Left lung (tissue), 10 donors: ENCODE data around the gene SH3PXD2A. TPM values are rescaled to one million over a fixed set of nuclear protein-coding genes. Genes with fewer than 3 reads are reported as not detected.

Experiments
- ATAC-seq: fragments of 200-7000 bp; cut with Tn5 transposase; one replicate; pipeline ENCODE4 v1.9.1; 2020; ENCODE audit warnings: moderate library complexity
- DNase-seq, 4 donors: peaks; one replicate each; pipeline ENCODE4 v3.0.0-alpha.2; 2013 to 2020
- H3K27ac ChIP-seq, 2 donors: fragments of 200-600 bp; sonication (generic) in 1 of 2; one replicate each; pipeline versions ENCODE4 v1.5.0 to v1.8.0; 2020 to 2021
- H3K27me3 ChIP-seq, 2 donors: fragments of 200-600 bp; sonication (generic) in 1 of 2; one replicate each; pipeline versions ENCODE4 v1.5.0 to v1.8.0; 2020 to 2021
- H3K36me3 ChIP-seq, 2 donors: fragments of 200-600 bp; sonication (generic) in 1 of 2; one replicate each; pipeline versions ENCODE4 v1.5.0 to v1.8.0; 2020 to 2021
- H3K4me1 ChIP-seq, 2 donors: fragments of 200-600 bp; one replicate each; pipeline ENCODE4 v1.8.0; 2021
- H3K4me3 ChIP-seq, 2 donors: fragments of 200-600 bp; sonication (generic) in 1 of 2; one replicate each; pipeline versions ENCODE4 v1.5.0 to v1.8.0; 2020 to 2021; ENCODE audit warnings: mild to moderate bottlenecking in 1 of 2
- H3K9me3 ChIP-seq, 2 donors: fragments of 200-600 bp; sonication (generic) in 1 of 2; one replicate each; pipeline versions ENCODE4 v1.5.0 to v1.8.0; 2020 to 2021
- intact Hi-C, 2 donors: fragments of 100-400 bp; cut with DNase I; formaldehyde crosslinking; loops; one replicate each; pipeline versions ENCODE4 v1.11.2 to v1.14.2; 2022
- polyA plus RNA-seq, 6 donors: library from polyadenylated mRNA; unstranded; fragments of 120-200 nt; gene quantifications; one replicate each; pipeline ENCODE4 v1.2.1, GENCODE V29; 2013; ENCODE audit not compliant: insufficient read length in 6 of 6
- total RNA-seq, 2 donors: library from RNA; stranded (reverse); fragmentation: NEBNext Ultra II Directional; extraction: Animal tissue kit (Norgen Biotek cat#: 25700); gene quantifications; one replicate each; pipeline ENCODE4 v1.2.1, GENCODE V29; 2021
- TF ChIP-seq, protein P1 (sequence below), 2 donors: fragments of 200-600 bp; sonication (generic) in 1 of 2; IDR thresholded peaks; one replicate each; pipeline versions ENCODE4 v1.5.0 to v1.8.0; 2021; ENCODE audit warnings: antibody characterized with exemption in 2 of 2
- donor health status: DM: no; HTN: yes; CAD: no.
- donor health status: DM: no; HTN: no; CAD: no.

The SH3PXD2A gene
- total and polyA plus RNA-seq, 8 donors, result 44.8 to 117 (median 91.7) TPM

DNA sequence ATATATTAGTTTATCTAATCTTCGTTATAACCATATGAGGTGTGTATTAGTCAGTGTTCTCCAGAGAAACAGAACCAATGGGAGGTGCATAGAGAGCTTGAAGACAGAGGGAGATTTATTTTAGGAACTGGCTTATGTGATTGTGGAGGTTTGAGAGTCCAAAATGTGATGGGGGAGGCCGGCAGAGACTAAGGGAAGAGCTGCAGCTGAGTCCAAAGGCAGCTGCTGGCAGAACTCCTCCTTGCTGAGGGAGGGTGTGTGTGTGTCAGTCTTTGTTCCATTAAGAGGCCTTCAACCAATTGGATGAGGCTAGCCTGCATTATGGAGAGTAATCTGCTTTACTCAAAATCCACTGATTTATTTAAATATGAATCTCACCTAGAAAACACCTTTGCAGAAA is 165.1 kb downstream of the SH3PXD2A start:
- H3K4me3 ChIP-seq, result no peak overlapping the region
- DNase-seq (peak in 1 of 4 donors; percentile 4), ATAC-seq (no peak)
- TF ChIP-seq, protein P1, sequence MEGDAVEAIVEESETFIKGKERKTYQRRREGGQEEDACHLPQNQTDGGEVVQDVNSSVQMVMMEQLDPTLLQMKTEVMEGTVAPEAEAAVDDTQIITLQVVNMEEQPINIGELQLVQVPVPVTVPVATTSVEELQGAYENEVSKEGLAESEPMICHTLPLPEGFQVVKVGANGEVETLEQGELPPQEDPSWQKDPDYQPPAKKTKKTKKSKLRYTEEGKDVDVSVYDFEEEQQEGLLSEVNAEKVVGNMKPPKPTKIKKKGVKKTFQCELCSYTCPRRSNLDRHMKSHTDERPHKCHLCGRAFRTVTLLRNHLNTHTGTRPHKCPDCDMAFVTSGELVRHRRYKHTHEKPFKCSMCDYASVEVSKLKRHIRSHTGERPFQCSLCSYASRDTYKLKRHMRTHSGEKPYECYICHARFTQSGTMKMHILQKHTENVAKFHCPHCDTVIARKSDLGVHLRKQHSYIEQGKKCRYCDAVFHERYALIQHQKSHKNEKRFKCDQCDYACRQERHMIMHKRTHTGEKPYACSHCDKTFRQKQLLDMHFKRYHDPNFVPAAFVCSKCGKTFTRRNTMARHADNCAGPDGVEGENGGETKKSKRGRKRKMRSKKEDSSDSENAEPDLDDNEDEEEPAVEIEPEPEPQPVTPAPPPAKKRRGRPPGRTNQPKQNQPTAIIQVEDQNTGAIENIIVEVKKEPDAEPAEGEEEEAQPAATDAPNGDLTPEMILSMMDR (IDR thresholded peaks at IDR 0.05), result no peak
- no peaks in the 10 kb centered on the region for H3K9me3 ChIP-seq
- H3K4me1 ChIP-seq, result peaks cover 11 to 13% of the 10 kb centered on the region in 2 donors
- no peak overlapping the region for H3K27ac ChIP-seq
- intact Hi-C loops, result no loop called here
- H3K36me3 ChIP-seq, result no peaks in the 10 kb centered on the region
- H3K27me3 ChIP-seq, result peaks cover 0 to 35% of the 10 kb centered on the region in 2 donors

DNA sequence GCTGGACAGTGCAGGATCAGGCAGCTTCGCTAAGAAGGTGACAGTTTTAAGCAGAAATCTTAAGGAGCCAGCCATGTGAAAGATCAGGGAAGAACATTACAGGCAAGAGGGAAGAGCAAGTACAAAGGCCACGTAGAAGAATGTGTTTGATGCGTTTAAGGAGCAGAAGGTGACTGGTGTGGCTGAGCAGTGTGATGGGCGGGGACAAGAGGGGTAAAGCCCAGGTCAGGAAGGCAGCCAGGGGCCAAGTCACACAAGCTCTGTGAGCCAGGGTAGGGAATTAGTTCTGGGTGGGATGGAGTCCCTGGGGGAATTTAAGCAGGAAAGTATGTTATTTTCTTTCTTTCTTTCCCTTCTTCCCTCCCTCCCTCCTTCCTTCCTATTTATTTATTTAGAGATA is 166.9 kb downstream of the SH3PXD2A start:
- intact Hi-C loops, result loop anchor here in 1 of 2 donors (5.0 kb wide), 1 partner anchor 86 kb away; no protein-coding TSS in a partner anchor
- Histone ChIP-seq H3K27me3 (peaks cover 0 to 25% of the 10 kb centered on the region in 2 donors), H3K36me3 (no peaks in the 10 kb centered on the region), H3K9me3 (no peaks in the 10 kb centered on the region), H3K27ac (no peak overlapping the region), H3K4me1 (peaks cover 7 to 8% of the 10 kb centered on the region in 2 donors), H3K4me3 (no peak overlapping the region)
- DNase-seq (no peak), ATAC-seq (no peak)
- TF ChIP-seq, protein P1 (IDR thresholded peaks at IDR 0.05), result no peak

DNA sequence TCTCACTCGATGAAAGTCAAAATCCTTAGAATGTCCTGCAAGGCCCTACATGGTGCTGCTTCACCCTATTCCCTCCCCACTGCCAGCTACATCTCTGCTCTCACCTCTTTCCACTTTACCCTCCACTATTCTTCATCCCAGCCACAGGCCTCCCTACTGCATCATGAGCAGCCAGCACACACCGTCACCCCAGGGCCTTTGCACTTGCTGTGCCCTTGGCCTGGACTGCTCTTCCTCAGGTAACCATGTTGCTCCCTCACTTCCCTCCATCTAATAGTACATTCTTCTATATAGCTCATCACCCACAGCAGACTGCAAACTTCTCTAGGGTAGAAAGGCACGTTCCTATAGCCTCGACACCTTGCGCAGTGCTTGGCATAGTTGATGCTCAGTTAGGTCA is 167.7 kb downstream of the SH3PXD2A start:
- H3K36me3 ChIP-seq, result no peaks in the 10 kb centered on the region

DNA sequence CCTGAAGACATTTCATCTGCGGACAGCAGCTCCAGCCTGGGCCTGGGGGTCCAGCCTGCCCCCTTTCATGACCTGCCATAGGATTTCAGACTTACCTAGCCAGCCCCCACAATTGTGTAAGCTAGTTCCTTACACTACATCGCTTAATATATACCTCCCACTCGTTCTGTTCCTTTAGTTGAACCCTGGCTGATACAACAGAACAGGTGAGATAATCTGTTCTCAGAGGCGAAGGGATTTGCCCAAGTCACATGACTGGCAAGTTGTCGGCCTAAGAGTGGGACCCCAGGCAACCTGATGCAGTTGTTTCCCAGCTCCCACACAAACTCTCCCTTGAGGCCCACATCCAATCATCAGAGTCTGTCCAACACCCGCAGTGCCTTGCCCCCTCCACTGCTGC is 168.2 kb downstream of the SH3PXD2A start:
- TF ChIP-seq, protein P1 (IDR thresholded peaks at IDR 0.05), result no peak
- Histone ChIP-seq H3K36me3 (no peaks in the 10 kb centered on the region), H3K4me1 (peaks cover 0 to 5% of the 10 kb centered on the region in 2 donors), H3K4me3 (no peak overlapping the region), H3K9me3 (no peaks in the 10 kb centered on the region), H3K27me3 (peaks cover 0 to 12% of the 10 kb centered on the region in 2 donors), H3K27ac (no peak overlapping the region)
- intact Hi-C loops, result loop anchor here in 1 of 2 donors (5.0 kb wide), 1 partner anchor 85 kb away; no protein-coding TSS in a partner anchor
- DNase-seq, result peak in 1 of 4 donors; percentile 31
- ATAC-seq, result no peak

More for the DNA sequence above, 167.7 kb downstream of the SH3PXD2A start:
- no peaks in the 10 kb centered on the region for H3K9me3 ChIP-seq
- no peak overlapping the region for H3K4me3 ChIP-seq
- DNase-seq, result peak in 1 of 4 donors; percentile 11
- H3K4me1 ChIP-seq, result peaks cover 2 to 5% of the 10 kb centered on the region in 2 donors
- H3K27ac ChIP-seq, result no peak overlapping the region
- ATAC-seq, result no peak
- H3K27me3 ChIP-seq, result peaks cover 0 to 17% of the 10 kb centered on the region in 2 donors
- TF ChIP-seq, protein P1 (IDR thresholded peaks at IDR 0.05), result no peak
- intact Hi-C loops, result loop anchor here in 1 of 2 donors (5.0 kb wide), 1 partner anchor 85 kb away; no protein-coding TSS in a partner anchor

DNA sequence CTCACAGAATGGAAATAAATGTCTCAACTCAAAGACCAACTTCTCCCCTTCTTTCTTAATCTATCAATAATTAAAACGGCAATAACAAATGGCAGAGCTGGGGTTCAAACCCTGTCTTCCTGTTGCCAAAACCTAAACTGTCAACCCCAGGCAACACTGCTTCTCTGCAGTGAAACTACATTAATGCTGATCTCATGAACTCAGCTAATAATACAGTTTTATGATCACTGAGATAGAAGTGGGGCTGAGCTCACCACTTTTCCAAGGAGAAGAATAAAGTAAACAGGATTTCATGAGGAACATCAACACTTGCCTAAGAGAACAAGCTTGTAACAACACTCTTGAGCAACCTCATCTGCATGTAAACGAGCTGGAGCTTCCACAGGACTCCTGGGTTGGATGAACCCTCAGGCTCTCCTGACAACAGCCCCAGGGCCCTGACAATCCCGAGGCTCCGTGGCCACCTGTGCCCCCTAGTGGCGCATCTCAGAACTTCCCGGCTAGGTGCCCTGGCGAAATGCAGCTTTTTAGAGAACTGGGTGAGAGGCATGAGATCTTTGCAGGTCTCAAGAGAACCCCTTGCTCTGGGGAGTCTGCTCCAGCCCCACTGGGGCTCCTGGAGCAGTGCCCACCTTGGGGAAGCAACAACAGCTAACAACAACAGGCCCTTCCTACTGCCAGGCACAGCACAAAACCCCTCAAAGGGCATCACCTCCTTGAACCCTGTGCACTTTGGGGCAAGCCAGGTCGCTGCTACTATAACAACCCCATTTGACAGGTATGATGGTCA is 169.3 kb downstream of the SH3PXD2A start:
- no peak overlapping the region for H3K27ac ChIP-seq
- ATAC-seq, result peak; percentile 93
- no peaks in the 10 kb centered on the region for H3K36me3 ChIP-seq
- H3K4me1 ChIP-seq, result peaks cover 0 to 5% of the 10 kb centered on the region in 2 donors
- no peak overlapping the region for H3K4me3 ChIP-seq
- peaks cover 0 to under 1% of the 10 kb centered on the region in 2 donors for H3K27me3 ChIP-seq
- peak; percentile 66 to 88 (median 75) for DNase-seq
- TF ChIP-seq, protein P1 (IDR thresholded peaks at IDR 0.05), result peak; percentile 91 to 98
- H3K9me3 ChIP-seq, result no peaks in the 10 kb centered on the region
- intact Hi-C loops, result loop anchor here (2.0 to 5.0 kb wide), 2 partner anchors 83 to 84 kb away; no protein-coding TSS in a partner anchor
